Erythroblast (primary cell): ENCODE measurements around the gene MAP1LC3C.

Experiments
- DNase-seq, 2 experiments: peaks; one replicate each; lab custom pipeline; 2025; lab: John Stamatoyannopoulos, UW
- GATA1 ChIP-seq: IDR thresholded peaks from 2 replicates; pipeline ENCODE4 v1.6.1; 2011; ENCODE audit warnings: low read depth, mild to moderate bottlenecking, control low read depth, low read length, moderate library complexity
- POLR2A ChIP-seq: IDR thresholded peaks from 2 replicates; pipeline ENCODE4 v1.6.1; 2011; ENCODE audit warnings: mild to moderate bottlenecking, low read length

The MAP1LC3C gene

GRCh38 chr1:241999026-241999425 is at the start of gene MAP1LC3C:
Gene MAP1LC3C (minus strand): TSS chr1:241999098. CDS start chr1:241999008, 90 bp downstream.
- DNase-seq = no peak
- TF ChIP-seq GATA1 (no peak), POLR2A (no peak)

GRCh38 chr1:242043165-242043564 is 44.3 kb upstream of the MAP1LC3C start:
- TF ChIP-seq POLR2A = no peak
- TF ChIP-seq GATA1 = no peak
- DNase-seq = no peak

GRCh38 chr1:242034392-242034791 is 35.5 kb upstream of the MAP1LC3C start:
- TF ChIP-seq POLR2A (no peak), GATA1 (no peak)
- no peak for DNase-seq

GRCh38 chr1:242033447-242033846 is 34.5 kb upstream of the MAP1LC3C start:
- no peak for DNase-seq
- TF ChIP-seq GATA1 = no peak
- no peak for TF ChIP-seq POLR2A

DNA sequence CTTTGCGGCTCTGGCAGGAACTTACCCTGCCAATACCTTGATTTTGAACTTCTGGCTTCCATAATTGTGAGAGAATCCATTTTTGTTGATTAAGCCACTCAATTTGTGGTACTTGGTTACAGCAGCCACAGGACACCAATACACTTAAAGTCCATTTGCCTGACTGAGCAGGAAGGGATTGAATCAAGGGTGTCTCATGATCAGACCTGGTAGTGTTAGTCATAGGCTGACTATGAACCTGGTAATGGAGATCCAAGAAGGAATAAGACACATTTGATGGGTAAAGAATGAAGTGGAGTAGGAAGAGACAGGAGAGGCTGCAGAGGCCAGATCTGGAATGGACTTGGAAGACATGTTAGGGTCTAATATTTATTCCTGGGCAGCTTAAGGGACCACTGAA is 31.2 kb upstream of the MAP1LC3C start:
- TF ChIP-seq POLR2A (no peak), GATA1 (no peak)
- no peak for DNase-seq

DNA sequence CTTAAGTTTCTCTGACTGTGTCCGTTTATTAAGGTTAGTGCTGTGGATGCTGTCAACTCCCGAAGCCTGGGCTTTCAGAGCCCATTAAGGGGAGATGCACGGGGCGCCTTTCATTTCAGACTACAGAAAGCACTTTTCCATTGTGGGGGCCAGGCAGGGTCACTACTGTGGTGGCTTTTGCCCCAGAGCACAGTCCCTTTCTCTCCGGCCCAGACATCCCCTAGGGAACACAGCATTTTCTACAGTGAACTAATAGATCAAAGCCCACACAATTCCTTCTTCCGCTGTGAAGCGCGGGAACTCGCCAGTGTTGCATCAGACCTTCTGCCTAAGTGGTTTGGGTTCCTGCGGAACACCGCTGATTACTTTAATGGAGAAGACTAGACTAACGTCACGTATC is 26.8 kb upstream of the MAP1LC3C start:
- TF ChIP-seq GATA1 (no peak), POLR2A (no peak)
- DNase-seq = no peak

DNA sequence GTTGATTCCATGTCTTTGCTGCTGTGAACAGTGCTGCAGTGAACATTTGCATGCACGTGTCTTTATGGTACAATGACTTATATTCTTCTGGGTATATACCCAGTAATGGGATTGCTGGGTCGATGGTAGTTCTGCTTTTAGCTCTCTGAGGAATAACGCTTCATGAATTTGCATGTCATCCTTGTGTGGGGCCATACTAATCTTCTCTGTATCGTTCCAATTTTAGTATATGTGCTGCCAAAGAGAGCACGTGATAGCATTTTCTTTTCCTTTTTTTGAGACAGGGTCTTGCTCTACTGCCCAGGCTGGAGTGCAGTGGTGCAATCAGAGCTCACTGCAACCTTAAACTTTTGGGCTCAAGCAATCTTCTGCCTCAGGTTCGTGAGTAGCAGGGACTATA is 24.9 kb upstream of the MAP1LC3C start:
- TF ChIP-seq GATA1 (no peak), POLR2A (no peak)
- no peak for DNase-seq

DNA sequence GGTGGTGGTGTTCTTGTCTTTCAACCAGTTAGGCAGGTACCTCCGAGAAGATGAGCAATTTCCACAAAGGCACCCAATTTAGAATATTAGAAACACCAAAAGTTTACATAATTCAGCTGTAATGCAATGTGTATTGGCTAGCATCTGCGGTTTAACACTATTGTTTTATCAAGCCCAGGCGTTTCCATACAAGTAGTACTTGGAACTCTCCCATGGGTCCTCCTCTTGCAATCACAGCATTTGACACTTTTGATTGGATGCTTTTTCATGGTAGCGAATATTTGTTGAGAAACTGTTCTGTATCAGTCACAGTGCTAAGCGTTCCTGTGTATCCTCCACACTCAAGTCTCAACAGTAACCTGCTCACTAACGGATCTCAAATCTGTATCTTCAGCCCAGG is 20.1 kb upstream of the MAP1LC3C start:
- DNase-seq = no peak
- no peak for TF ChIP-seq POLR2A
- TF ChIP-seq GATA1 = no peak

DNA sequence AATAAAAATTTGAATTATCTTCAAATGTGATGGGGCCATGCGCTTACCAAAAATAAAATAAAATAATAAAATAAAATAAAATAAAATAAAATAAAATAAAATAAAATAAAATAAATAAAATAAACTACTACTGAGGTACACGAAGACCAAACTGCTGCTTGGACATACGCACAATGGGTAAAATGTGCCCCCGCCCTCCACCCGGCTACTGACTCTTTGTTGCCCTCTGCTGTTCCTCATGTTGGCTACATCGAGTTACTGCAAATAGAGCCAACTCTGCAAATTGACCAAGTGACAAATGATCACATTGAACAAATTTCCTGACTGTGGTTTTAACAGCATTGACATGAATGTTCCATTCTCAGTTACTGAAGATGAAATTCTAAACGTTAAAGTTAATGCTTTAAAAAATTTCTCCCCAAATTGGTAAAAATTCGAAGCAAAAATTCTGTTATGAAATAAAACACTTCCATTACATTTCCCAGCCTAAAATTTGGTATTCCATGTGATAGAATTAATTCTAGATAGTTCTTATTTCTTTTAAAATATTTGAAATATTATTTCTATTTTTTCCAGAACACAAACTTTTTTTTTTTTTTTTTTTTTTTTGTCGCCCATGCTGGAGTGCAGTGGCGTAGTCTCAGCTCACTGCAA is 18.8 kb upstream of the MAP1LC3C start:
- DNase-seq = peak; percentile 52 to 65
- TF ChIP-seq POLR2A (no peak), GATA1 (no peak)

DNA sequence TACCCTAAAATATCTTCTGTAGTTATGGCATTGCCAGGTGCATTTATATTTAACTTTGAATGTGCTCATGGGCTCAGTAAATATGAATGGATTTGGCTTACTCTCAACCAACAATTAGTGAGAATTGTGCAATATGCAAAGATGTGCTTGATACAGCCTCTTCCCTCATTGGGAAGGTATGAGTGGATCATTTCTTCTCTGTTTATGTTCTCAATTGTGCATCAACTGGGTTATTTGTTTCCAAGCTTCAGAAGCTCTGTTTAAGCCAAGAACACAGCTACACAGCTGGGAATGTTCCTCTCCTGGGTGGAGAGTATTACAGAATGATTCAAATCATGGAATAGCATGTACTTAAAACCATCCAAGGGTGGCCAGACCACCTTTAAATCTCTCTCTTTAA is 17.6 kb upstream of the MAP1LC3C start:
- no peak for TF ChIP-seq GATA1
- no peak for TF ChIP-seq POLR2A
- no peak for DNase-seq

GRCh38 chr1:242011894-242012660 is 13.2 kb upstream of the MAP1LC3C start:
- no peak for DNase-seq
- TF ChIP-seq POLR2A = no peak
- TF ChIP-seq GATA1 = no peak

DNA sequence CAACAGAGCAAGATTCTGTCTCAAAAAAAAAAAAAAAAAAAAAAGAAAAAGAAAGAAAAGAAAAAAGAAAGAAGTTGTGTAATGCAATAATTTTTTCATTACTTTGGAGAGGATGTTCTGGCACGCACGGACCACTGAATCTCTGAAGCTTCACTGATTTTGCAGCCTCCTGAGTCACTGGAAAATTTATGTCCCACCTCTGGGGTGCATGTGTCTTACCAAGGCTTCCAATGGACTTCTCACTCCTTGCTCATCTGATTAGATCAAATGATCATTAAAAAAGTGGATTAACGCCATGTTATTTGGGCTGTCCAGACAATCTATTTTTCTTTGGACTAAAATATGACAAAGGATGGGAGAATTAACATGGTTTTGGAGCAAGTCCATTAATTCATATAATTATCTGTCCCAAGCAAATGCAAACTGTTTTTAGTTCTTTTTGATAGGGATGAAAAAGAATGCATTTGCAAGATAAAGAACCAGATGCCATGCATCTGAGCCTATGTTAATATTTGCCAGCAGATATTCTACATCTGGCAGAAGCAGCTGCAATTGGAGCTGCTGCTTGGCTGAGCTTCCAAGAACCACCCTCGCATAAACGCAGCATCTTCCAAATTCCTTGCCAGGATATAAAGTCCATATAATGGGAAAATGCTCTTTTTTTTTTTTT is 10.1 kb upstream of the MAP1LC3C start:
- no peak for TF ChIP-seq POLR2A
- no peak for TF ChIP-seq GATA1
- DNase-seq = no peak

GRCh38 chr1:242006976-242007375 is 8.1 kb upstream of the MAP1LC3C start:
- TF ChIP-seq POLR2A (no peak), GATA1 (no peak)

More at GRCh38 chr1:242006976-242007375, 8.1 kb upstream of the MAP1LC3C start:
- DNase-seq = no peak
